Heart left ventricle (tissue), 13 donors: ENCODE measurements around the gene TFAP2B.

Experiments
- CTCF ChIP-seq, 12 donors: fragments of 200-600 bp; sonication (generic) in 4 of 12; IDR thresholded peaks; one replicate each; pipeline versions ENCODE4 v1.5.0 to v1.8.0; 2018 to 2022; ENCODE audit warnings: antibody characterized with exemption in 12 of 12, mild to moderate bottlenecking in 5 of 12
- POLR2A ChIP-seq, 2 donors: fragments of 450-650 bp; IDR thresholded peaks; one replicate each; pipeline ENCODE4 v1.6.1; 2017; ENCODE audit warnings: antibody characterized with exemption in 2 of 2, mild to moderate bottlenecking in 2 of 2, moderate library complexity in 2 of 2
- donor health status: ischemic (EF 13 %, LVEDD 7.1; RV severe dilation, severe dysfunction).
- donor health status: DM: no; HTN: yes; CAD: no.
- donor health status: DM: no; HTN: no; CAD: no.
- donor health status: ischemic (EF 25% LVEDD 6.9; RV normal size, moderate dysfunction).
- donor health status: ischemic (EF 25% LVEDD 5.7; RV mildly dilated, moderate dysfunction).
- donor health status: ischemic (EF 35%, LVEDD 5.7; RV mildly dilated, moderate dysfunction).
- donor health status: nonischemic (EF 11% LVEDD 7.7; RV severe dilation, severe dysfunction).
- donor health status: DM: yes; HTN: yes; CAD: no.
- donor health status: PGD.
- donor health status: ischemic (EF 29% LVEDD 5.4; RV normal size, mild dysfunction).
- donor health status: nonischemic (EF 23%, LVEDD 6.1; RV moderate dilation, normal function).

GRCh38 chr6:50837589-50838445 is 19.1 kb downstream of the TFAP2B start:
- TF ChIP-seq POLR2A (IDR thresholded peaks at IDR 0.05) = no peak
- TF ChIP-seq CTCF (IDR thresholded peaks at IDR 0.05) = no peak
